Measurements from ENCODE around the gene EEF1AKMT3.

GRCh38 chr12:57783466-57783801 lies 11.0 kb downstream of the EEF1AKMT3 start:
- TF ChIP-seq CTCF (IDR thresholded peaks at IDR 0.05; ENCODE audit: low read length) (no peak), EZH2 (IDR thresholded peaks at IDR 0.05; ENCODE audit: borderline replicate concordance, low read length) (no peak)

All from OCI-LY1 (cell line).